ENCODE results near the gene ZNF280B.

ZNF280B gene

DNA sequence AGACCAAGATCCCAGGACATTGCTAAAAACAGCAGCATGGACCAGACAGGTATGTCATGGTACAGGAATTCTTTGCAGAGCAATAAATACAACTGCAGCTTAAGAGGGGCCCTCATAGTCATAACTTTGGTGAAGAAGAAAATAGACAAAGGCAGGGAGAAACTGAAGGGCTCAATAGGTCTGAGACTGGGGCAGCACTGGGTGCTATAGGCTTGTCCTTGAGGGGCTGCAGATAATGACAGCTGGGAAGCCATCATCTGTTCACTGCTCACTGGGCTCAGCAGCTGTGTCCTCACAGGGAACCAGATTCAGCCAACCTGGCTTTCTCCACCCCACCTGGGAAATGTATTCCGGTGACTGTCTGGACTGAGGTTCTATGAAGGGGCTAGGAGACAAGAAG, 68.4 kb downstream of the ZNF280B start:
- no peak overlapping the region for H3K4me3 ChIP-seq (ENCODE audit: low read depth, low read length)
- TF ChIP-seq, protein P1, sequence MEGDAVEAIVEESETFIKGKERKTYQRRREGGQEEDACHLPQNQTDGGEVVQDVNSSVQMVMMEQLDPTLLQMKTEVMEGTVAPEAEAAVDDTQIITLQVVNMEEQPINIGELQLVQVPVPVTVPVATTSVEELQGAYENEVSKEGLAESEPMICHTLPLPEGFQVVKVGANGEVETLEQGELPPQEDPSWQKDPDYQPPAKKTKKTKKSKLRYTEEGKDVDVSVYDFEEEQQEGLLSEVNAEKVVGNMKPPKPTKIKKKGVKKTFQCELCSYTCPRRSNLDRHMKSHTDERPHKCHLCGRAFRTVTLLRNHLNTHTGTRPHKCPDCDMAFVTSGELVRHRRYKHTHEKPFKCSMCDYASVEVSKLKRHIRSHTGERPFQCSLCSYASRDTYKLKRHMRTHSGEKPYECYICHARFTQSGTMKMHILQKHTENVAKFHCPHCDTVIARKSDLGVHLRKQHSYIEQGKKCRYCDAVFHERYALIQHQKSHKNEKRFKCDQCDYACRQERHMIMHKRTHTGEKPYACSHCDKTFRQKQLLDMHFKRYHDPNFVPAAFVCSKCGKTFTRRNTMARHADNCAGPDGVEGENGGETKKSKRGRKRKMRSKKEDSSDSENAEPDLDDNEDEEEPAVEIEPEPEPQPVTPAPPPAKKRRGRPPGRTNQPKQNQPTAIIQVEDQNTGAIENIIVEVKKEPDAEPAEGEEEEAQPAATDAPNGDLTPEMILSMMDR (IDR thresholded peaks at IDR 0.05; ENCODE audit: borderline replicate concordance, insufficient read depth, low read depth, low read length), result no peak
